GM18867 (cell line): ENCODE data around the gene USP9X.
"Not testable (repeated sequence)": the region's sequence is repeated elsewhere in the genome, so short reads cannot be mapped to it uniquely, and the experiment has no call there.

Experiments used
- ATAC-seq: cut with Tn5 transposase; IDR thresholded peaks from one replicate; pipeline ENCODE4 v1.9.1; 2021; ENCODE audit warnings: mild to moderate bottlenecking, moderate library complexity; ENCODE audit not compliant: unreplicated experiment

The USP9X gene

GRCh38 chrX:41184312-41184711 is 99.1 kb downstream of the USP9X start:
- peak; percentile 59 for ATAC-seq

GRCh38 chrX:41186946-41187345 is 101.7 kb downstream of the USP9X start:
- ATAC-seq: not testable (repeated sequence)

GRCh38 chrX:41189156-41189555 is 103.9 kb downstream of the USP9X start:
- ATAC-seq: no peak

GRCh38 chrX:41192880-41193279 is 107.6 kb downstream of the USP9X start:
- no peak for ATAC-seq

GRCh38 chrX:41198410-41198809 is 113.2 kb downstream of the USP9X start:
- ATAC-seq: no peak

- no peak for ATAC-seq
These were observed 115.5 kb downstream of the USP9X start for GRCh38 chrX:41200785-41201184.

GRCh38 chrX:41209853-41210252 is 124.6 kb downstream of the USP9X start:
- ATAC-seq: no peak

- no peak for ATAC-seq
These were observed 139.4 kb downstream of the USP9X start for GRCh38 chrX:41224605-41225004.

- no peak for ATAC-seq
These were observed 148.7 kb downstream of the USP9X start for GRCh38 chrX:41233988-41234387.

GRCh38 chrX:41234471-41234870 is 149.2 kb downstream of the USP9X start:
- not testable (repeated sequence) for ATAC-seq

- ATAC-seq: no peak
These were observed 149.7 kb downstream of the USP9X start for GRCh38 chrX:41234962-41235361.

- peak; percentile 89 for ATAC-seq
These were observed 151.4 kb downstream of the USP9X start for GRCh38 chrX:41236629-41237028.

- no peak for ATAC-seq
These were observed 155.3 kb downstream of the USP9X start for GRCh38 chrX:41240509-41240908.

GRCh38 chrX:41241962-41242361 is 156.7 kb downstream of the USP9X start:
- ATAC-seq: no peak

- no peak for ATAC-seq
These were observed 160.4 kb downstream of the USP9X start for GRCh38 chrX:41245641-41246040.

GRCh38 chrX:41250867-41251266 is 165.6 kb downstream of the USP9X start:
- ATAC-seq: no peak

- ATAC-seq: no peak
These were observed 172.6 kb downstream of the USP9X start for GRCh38 chrX:41257801-41258200.

GRCh38 chrX:41258226-41258625 is 173.0 kb downstream of the USP9X start:
- ATAC-seq: no peak

- no peak for ATAC-seq
These were observed 173.6 kb downstream of the USP9X start for GRCh38 chrX:41258871-41259270.

- no peak for ATAC-seq
These were observed 174.3 kb downstream of the USP9X start for GRCh38 chrX:41259516-41259915.

- peak; percentile 70 for ATAC-seq
These were observed 180.4 kb downstream of the USP9X start for GRCh38 chrX:41265615-41266014.

GRCh38 chrX:41273638-41274037 is 188.4 kb downstream of the USP9X start:
- no peak for ATAC-seq

- no peak for ATAC-seq
These were observed 190.7 kb downstream of the USP9X start for GRCh38 chrX:41275661-41276609.
